GM10248 (cell line): ENCODE measurements around the gene ACOT13.
"Not testable (repeated sequence)": the region's sequence is repeated elsewhere in the genome, so short reads cannot be mapped to it uniquely, and the experiment has no call there.

Experiments
- CTCF ChIA-PET: fragments of 300-600 bp; sonication (Branson Sonifier 250); formaldehyde crosslinking; extraction: SDS; loops from one replicate; lab custom pipeline; 2021; ENCODE audit warnings: antibody characterized with exemption; lab: Yijun Ruan, JAX
- POLR2A ChIA-PET: fragments of 350-650 bp; sonication (Branson Sonifier 250); formaldehyde crosslinking; extraction: SDS; loops from one replicate; lab custom pipeline; 2020; ENCODE audit warnings: antibody characterized with exemption; lab: Yijun Ruan, JAX
- DNase-seq: peaks from one replicate; pipeline ENCODE4 v3.0.0; 2012; ENCODE audit errors: extremely low spot score
- CTCF ChIP-seq: IDR thresholded peaks from 2 replicates; pipeline ENCODE4 v1.5.1; 2012; ENCODE audit warnings: mild to moderate bottlenecking, low read depth; ENCODE audit errors: extremely low read depth, missing control alignments, control extremely low read depth

Gene ACOT13

GRCh38 chr6:24664046-24664987 is 2.6 kb upstream of the ACOT13 start:
- POLR2A ChIA-PET: no interaction called here
- CTCF ChIA-PET: interaction anchor here (0.9 to 1.4 kb wide), 3 partner anchors 12 to 381 kb away, joined by 4 to 11 read pairs (median 4); no protein-coding TSS in a partner anchor
- DNase-seq: no peak
- no peak for TF ChIP-seq CTCF

- no peak for TF ChIP-seq CTCF
- POLR2A ChIA-PET: interaction anchor here (0.6 to 0.7 kb wide), 2 partner anchors 33 to 53 kb away, joined by 3 to 6 read pairs; partner anchors contain the start of gene C6orf62
- DNase-seq: peak; percentile 43
- CTCF ChIA-PET: interaction anchor here (1.0 to 1.6 kb wide), 7 partner anchors 27 to 351 kb away, joined by 3 to 11 read pairs (median 3); no protein-coding TSS in a partner anchor
Observed at GRCh38 chr6:24666097-24666640, 708 bp upstream of the ACOT13 start.

- POLR2A ChIA-PET: interaction anchor here (0.7 kb wide), 1 partner anchor 54 kb away, joined by 3 read pairs; no protein-coding TSS in a partner anchor
- peak; percentile 20 for DNase-seq
- no peak for TF ChIP-seq CTCF
- CTCF ChIA-PET: interaction anchor here (0.8 to 1.6 kb wide), 6 partner anchors 26 to 237 kb away, joined by 3 to 4 read pairs (median 3); no protein-coding TSS in a partner anchor
Observed at GRCh38 chr6:24667378-24667803, 514 bp downstream of the ACOT13 start.

- POLR2A ChIA-PET, DNase-seq: not testable (repeated sequence)
- CTCF ChIA-PET: interaction anchor here (0.9 kb wide), 1 partner anchor 87 kb away, joined by 3 read pairs; no protein-coding TSS in a partner anchor
Observed at GRCh38 chr6:24668066-24668996, 1.5 kb downstream of the ACOT13 start.

- no peak for TF ChIP-seq CTCF
- ChIA-PET CTCF (interaction anchor here (0.9 kb wide), 1 partner anchor 88 kb away, joined by 3 read pairs; no protein-coding TSS in a partner anchor), POLR2A (no interaction called here)
- no peak for DNase-seq
Observed at GRCh38 chr6:24668997-24669361, 2.1 kb downstream of the ACOT13 start.

GRCh38 chr6:24670492-24670891 is 3.6 kb downstream of the ACOT13 start:
- POLR2A ChIA-PET, CTCF ChIA-PET, DNase-seq: not testable (repeated sequence)

- POLR2A ChIA-PET, DNase-seq, CTCF ChIA-PET: not testable (repeated sequence)
Observed at GRCh38 chr6:24671077-24671476, 4.2 kb downstream of the ACOT13 start.
